ENCODE results near the gene KCND3.

DNA sequence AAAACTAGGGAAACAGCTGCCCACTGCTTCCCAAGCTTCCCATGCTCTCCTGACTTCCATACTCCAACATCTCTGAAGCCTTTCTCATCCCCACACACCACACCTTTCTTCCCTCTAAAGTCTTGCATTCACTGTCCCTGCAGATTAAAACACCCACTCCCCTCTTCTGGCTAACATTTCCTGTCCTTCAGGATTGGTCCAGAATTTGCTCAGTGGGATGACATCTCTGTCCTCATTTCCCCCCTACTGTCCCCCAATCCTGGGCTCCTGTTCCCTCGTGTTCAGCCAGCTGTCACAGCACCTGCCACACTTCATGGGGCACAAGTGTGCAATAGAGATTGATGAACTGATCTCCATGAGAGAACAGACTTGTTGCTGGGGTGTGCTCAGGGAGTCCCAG is 82.7 kb downstream of the KCND3 start:
- TF ChIP-seq GATA3 (IDR thresholded peaks at IDR 0.05; ENCODE audit: low read depth, low read length), result no peak
- no peak for TF ChIP-seq GATA2 (IDR thresholded peaks at IDR 0.05; ENCODE audit: low read depth, low read length)
